Subcutaneous abdominal adipose tissue (tissue), 5 donors: ENCODE results near the gene CACNA2D1.

Experiments
- H3K27ac ChIP-seq: one replicate; pipeline ENCODE4 v1.7.0; 2013; ENCODE audit warnings: low read depth, mild to moderate bottlenecking, inconsistent platforms, low read length, moderate library complexity
- H3K27me3 ChIP-seq, 5 donors: one replicate each; pipeline ENCODE4 v1.7.0; 2013; ENCODE audit warnings: low read length in 5 of 5, inconsistent platforms in 1 of 5; ENCODE audit not compliant: control insufficient read depth in 5 of 5, insufficient read depth in 4 of 5
- H3K36me3 ChIP-seq, 5 donors: one replicate each; pipeline ENCODE4 v1.7.0; 2013; ENCODE audit warnings: low read length in 5 of 5; ENCODE audit not compliant: control insufficient read depth in 5 of 5, insufficient read depth in 5 of 5
- H3K4me1 ChIP-seq, 5 donors: one replicate each; pipeline ENCODE4 v1.7.0; 2013; ENCODE audit warnings: low read length in 5 of 5, mild to moderate bottlenecking in 3 of 5, moderate library complexity in 1 of 5; ENCODE audit not compliant: control insufficient read depth in 5 of 5, insufficient read depth in 5 of 5
- H3K4me3 ChIP-seq, 5 donors: one replicate each; pipeline ENCODE4 v1.7.0; 2013; ENCODE audit warnings: low read length in 5 of 5, low read depth in 1 of 5
- H3K9ac ChIP-seq, 5 donors: one replicate each; pipeline ENCODE4 v1.7.0; 2013; ENCODE audit warnings: low read length in 5 of 5, mild to moderate bottlenecking in 4 of 5, moderate library complexity in 3 of 5
- H3K9me3 ChIP-seq, 5 donors: one replicate each; pipeline ENCODE4 v1.7.0; 2013; ENCODE audit warnings: low read length in 5 of 5; ENCODE audit not compliant: control insufficient read depth in 5 of 5
- donor health status: healthy.
- donor health status: healthy.
- donor health status: healthy.
- donor health status: healthy.
- donor health status: healthy.

The CACNA2D1 gene

GRCh38 chr7:81983406-81983805, 460.2 kb downstream of the CACNA2D1 start:
- no peak overlapping the region for H3K4me3 ChIP-seq
- H3K9ac ChIP-seq: no peak overlapping the region
- no peaks in the 10 kb centered on the region for H3K27me3 ChIP-seq
- H3K27ac ChIP-seq: no peak overlapping the region
- no peaks in the 10 kb centered on the region for H3K4me1 ChIP-seq
- H3K9me3 ChIP-seq: no peaks in the 10 kb centered on the region
- peaks cover 6 to 43% (median 15%) of the 10 kb centered on the region in 5 donors for H3K36me3 ChIP-seq

- Histone ChIP-seq H3K9me3 (no peaks in the 10 kb centered on the region), H3K4me3 (no peak overlapping the region), H3K9ac (no peak overlapping the region), H3K27ac (no peak overlapping the region), H3K27me3 (no peaks in the 10 kb centered on the region), H3K36me3 (peaks cover 0 to 32% (median 10%) of the 10 kb centered on the region in 5 donors), H3K4me1 (peaks cover 0 to 5% (median 0%) of the 10 kb centered on the region in 5 donors)
Measured at GRCh38 chr7:81973117-81973516, 470.5 kb downstream of the CACNA2D1 start.

- Histone ChIP-seq H3K27me3 (no peaks in the 10 kb centered on the region), H3K4me3 (no peak overlapping the region), H3K9ac (no peak overlapping the region), H3K9me3 (no peaks in the 10 kb centered on the region), H3K4me1 (peaks cover 0 to 25% (median 3%) of the 10 kb centered on the region in 5 donors), H3K36me3 (peaks cover 0 to 13% (median 5%) of the 10 kb centered on the region in 5 donors), H3K27ac (no peak overlapping the region)
Measured at GRCh38 chr7:81960026-81960425, 483.6 kb downstream of the CACNA2D1 start.

GRCh38 chr7:81957517-81957916, 486.1 kb downstream of the CACNA2D1 start:
- Histone ChIP-seq H3K4me1 (peaks cover 0 to 25% (median 3%) of the 10 kb centered on the region in 5 donors), H3K9ac (no peak overlapping the region), H3K27me3 (no peaks in the 10 kb centered on the region), H3K36me3 (peaks cover 0 to 7% (median under 1%) of the 10 kb centered on the region in 5 donors), H3K27ac (peak overlapping the region; percentile 1), H3K9me3 (no peaks in the 10 kb centered on the region), H3K4me3 (no peak overlapping the region)

DNA sequence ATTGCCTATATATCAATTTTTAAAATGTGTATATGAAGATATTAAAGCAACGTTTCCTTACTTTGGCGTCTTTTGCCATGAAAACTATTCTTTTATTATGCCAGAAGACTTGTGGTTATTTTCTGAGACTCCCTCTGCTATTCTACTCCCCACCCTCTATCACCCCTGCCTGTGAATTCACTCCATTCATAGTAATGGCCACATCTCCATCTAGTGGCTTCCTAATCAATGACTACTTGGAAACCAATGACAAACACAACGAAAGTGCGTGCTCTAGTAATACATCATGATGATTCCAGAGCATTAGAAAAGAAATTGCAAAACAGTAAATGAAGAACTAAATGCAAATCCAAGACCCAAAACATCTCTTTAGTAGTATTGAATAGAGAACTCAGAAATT, 487.1 kb downstream of the CACNA2D1 start:
- H3K4me3 ChIP-seq: no peak overlapping the region
- H3K27me3 ChIP-seq: no peaks in the 10 kb centered on the region
- H3K4me1 ChIP-seq: peaks cover 0 to 25% (median 3%) of the 10 kb centered on the region in 5 donors
- H3K36me3 ChIP-seq: peaks cover 0 to 7% (median 0%) of the 10 kb centered on the region in 5 donors
- no peak overlapping the region for H3K27ac ChIP-seq
- H3K9ac ChIP-seq: no peak overlapping the region
- no peaks in the 10 kb centered on the region for H3K9me3 ChIP-seq

- H3K4me1 ChIP-seq: peaks cover 0 to 3% (median 0%) of the 10 kb centered on the region in 5 donors
- H3K36me3 ChIP-seq: peaks cover 0 to 11% (median 0%) of the 10 kb centered on the region in 5 donors
- no peak overlapping the region for H3K4me3 ChIP-seq
- H3K9me3 ChIP-seq: no peaks in the 10 kb centered on the region
- H3K27ac ChIP-seq: no peak overlapping the region
- H3K27me3 ChIP-seq: no peaks in the 10 kb centered on the region
- H3K9ac ChIP-seq: no peak overlapping the region
Measured at GRCh38 chr7:81949306-81949705, 494.3 kb downstream of the CACNA2D1 start.

- Histone ChIP-seq H3K4me1 (peaks cover 0 to 8% (median 0%) of the 10 kb centered on the region in 5 donors), H3K9me3 (no peaks in the 10 kb centered on the region), H3K4me3 (no peak overlapping the region), H3K36me3 (no peaks in the 10 kb centered on the region), H3K27me3 (no peaks in the 10 kb centered on the region), H3K9ac (no peak overlapping the region), H3K27ac (no peak overlapping the region)
Measured at GRCh38 chr7:81944058-81944457, 499.5 kb downstream of the CACNA2D1 start.

- no peaks in the 10 kb centered on the region for H3K36me3 ChIP-seq
- H3K4me1 ChIP-seq: no peaks in the 10 kb centered on the region
- no peak overlapping the region for H3K27ac ChIP-seq
- no peak overlapping the region for H3K4me3 ChIP-seq
- H3K27me3 ChIP-seq: no peaks in the 10 kb centered on the region
- no peaks in the 10 kb centered on the region for H3K9me3 ChIP-seq
- H3K9ac ChIP-seq: no peak overlapping the region
Measured at GRCh38 chr7:81937091-81937490, 506.5 kb downstream of the CACNA2D1 start.

DNA sequence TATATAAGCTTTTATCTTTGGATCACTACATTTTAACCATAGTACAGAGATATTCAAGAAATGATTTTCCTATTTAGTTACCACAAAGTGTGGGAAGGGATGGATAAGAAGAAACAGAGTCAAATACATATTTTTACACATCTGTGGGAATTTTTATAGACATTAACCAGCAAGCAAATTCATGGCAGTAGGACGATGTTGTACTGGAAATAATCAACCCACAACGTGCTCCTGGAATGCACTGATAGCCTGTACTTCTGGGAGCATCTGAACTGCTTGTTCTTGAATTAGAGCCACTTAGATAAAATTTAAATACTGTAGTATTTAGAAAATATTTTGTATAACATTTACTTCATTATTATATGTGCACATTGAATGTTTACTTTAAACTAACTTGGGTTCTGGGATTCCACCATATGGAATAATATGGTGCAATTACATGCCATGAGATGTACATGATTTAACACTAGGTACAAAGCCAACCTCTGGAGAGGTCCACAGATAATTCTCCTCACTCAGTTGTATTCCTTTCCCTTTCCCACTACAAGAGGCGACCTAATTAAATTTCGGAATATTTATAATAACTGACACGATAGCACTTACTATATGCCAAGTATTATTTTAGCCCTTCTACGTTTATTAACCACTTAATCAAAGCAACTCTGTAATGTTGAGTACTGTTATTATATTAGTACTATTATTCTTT, 508.8 kb downstream of the CACNA2D1 start:
- no peaks in the 10 kb centered on the region for H3K36me3 ChIP-seq
- H3K9me3 ChIP-seq: no peaks in the 10 kb centered on the region
- H3K9ac ChIP-seq: no peak overlapping the region
- no peak overlapping the region for H3K27ac ChIP-seq
- H3K27me3 ChIP-seq: no peaks in the 10 kb centered on the region
- no peaks in the 10 kb centered on the region for H3K4me1 ChIP-seq
- no peak overlapping the region for H3K4me3 ChIP-seq

- H3K4me1 ChIP-seq: no peaks in the 10 kb centered on the region
- no peak overlapping the region for H3K27ac ChIP-seq
- no peaks in the 10 kb centered on the region for H3K36me3 ChIP-seq
- H3K9me3 ChIP-seq: no peaks in the 10 kb centered on the region
- no peak overlapping the region for H3K9ac ChIP-seq
- H3K27me3 ChIP-seq: no peaks in the 10 kb centered on the region
- H3K4me3 ChIP-seq: no peak overlapping the region
Measured at GRCh38 chr7:81932936-81933335, 510.6 kb downstream of the CACNA2D1 start.
